Erythroblast (primary cell): Measurements from ENCODE around the gene WDR1.

Experiments
- DNase-seq, 2 experiments: peaks; one replicate each; lab custom pipeline; 2025; lab: John Stamatoyannopoulos, UW
- GATA1 ChIP-seq: IDR thresholded peaks from 2 replicates; pipeline ENCODE4 v1.6.1; 2011; ENCODE audit warnings: low read depth, mild to moderate bottlenecking, control low read depth, low read length, moderate library complexity
- POLR2A ChIP-seq: IDR thresholded peaks from 2 replicates; pipeline ENCODE4 v1.6.1; 2011; ENCODE audit warnings: mild to moderate bottlenecking, low read length

The WDR1 gene

GRCh38 chr4:10057023-10057395 lies 59.6 kb downstream of the WDR1 start:
- no peak for TF ChIP-seq POLR2A
- TF ChIP-seq GATA1 = no peak
- no peak for DNase-seq

GRCh38 chr4:10056334-10057022 lies 60.1 kb downstream of the WDR1 start:
- DNase-seq = no peak

GRCh38 chr4:10055871-10056270 lies 60.7 kb downstream of the WDR1 start:
- no peak for DNase-seq
- TF ChIP-seq POLR2A = no peak
- no peak for TF ChIP-seq GATA1

More at GRCh38 chr4:10056334-10057022, 60.1 kb downstream of the WDR1 start:
- TF ChIP-seq POLR2A (no peak), GATA1 (no peak)

GRCh38 chr4:10054571-10055041 lies 62.0 kb downstream of the WDR1 start:
- TF ChIP-seq GATA1 (no peak), POLR2A (no peak)
- no peak for DNase-seq

- no peak for TF ChIP-seq POLR2A
- TF ChIP-seq GATA1 = no peak
- DNase-seq = no peak
Measured at GRCh38 chr4:10053635-10054453, 62.8 kb downstream of the WDR1 start.

GRCh38 chr4:10051517-10052135 lies 65.0 kb downstream of the WDR1 start:
- no peak for DNase-seq
- TF ChIP-seq GATA1 = no peak
- no peak for TF ChIP-seq POLR2A

- no peak for TF ChIP-seq GATA1
- no peak for DNase-seq
Measured at GRCh38 chr4:10050721-10051120, 65.9 kb downstream of the WDR1 start.

- DNase-seq = no peak
- TF ChIP-seq POLR2A (no peak), GATA1 (no peak)
Measured at GRCh38 chr4:10050261-10050661, 66.3 kb downstream of the WDR1 start.

- TF ChIP-seq GATA1 (no peak), POLR2A (no peak)
- no peak for DNase-seq
Measured at GRCh38 chr4:10048941-10049697, 67.5 kb downstream of the WDR1 start.

- no peak for DNase-seq
Measured at GRCh38 chr4:10047967-10048366, 68.6 kb downstream of the WDR1 start.

GRCh38 chr4:10046471-10046870 lies 70.1 kb downstream of the WDR1 start:
- TF ChIP-seq GATA1 = no peak
- no peak for DNase-seq

More at GRCh38 chr4:10047967-10048366, 68.6 kb downstream of the WDR1 start:
- TF ChIP-seq POLR2A (no peak), GATA1 (no peak)

GRCh38 chr4:10045481-10045880 lies 71.1 kb downstream of the WDR1 start:
- TF ChIP-seq GATA1 (no peak), POLR2A (no peak)
- no peak for DNase-seq

GRCh38 chr4:10041036-10041435 lies 75.6 kb downstream of the WDR1 start:
- no peak for DNase-seq
- TF ChIP-seq POLR2A (no peak), GATA1 (no peak)
